GM12874 (cell line): ENCODE measurements around the gene OR6B1.

Source experiments
- CTCF ChIP-seq: IDR thresholded peaks from 2 replicates; pipeline ENCODE4 v1.5.1; 2011; ENCODE audit warnings: low read depth, mild to moderate bottlenecking, control low read depth, low read length, moderate library complexity; ENCODE audit not compliant: insufficient read depth

OR6B1 gene

GRCh38 chr7:144000020-144000419, at the start of gene OR6B1:
Gene OR6B1, plus strand, starts transcription at chr7:144000320. Its CDS starts 3,677 bp downstream, at chr7:144003997.
- no peak for TF ChIP-seq CTCF

GRCh38 chr7:143953421-143953820, 46.7 kb upstream of the OR6B1 start:
- TF ChIP-seq CTCF, result no peak

GRCh38 chr7:143954135-143954534, 46.0 kb upstream of the OR6B1 start:
- TF ChIP-seq CTCF, result no peak

GRCh38 chr7:143954544-143954943, 45.6 kb upstream of the OR6B1 start, which contains the start of gene OR2F1:
Gene OR2F1, plus strand, starts transcription at chr7:143954844. Its CDS starts 5,127 bp downstream, at chr7:143959971.
- no peak for TF ChIP-seq CTCF

- TF ChIP-seq CTCF, result no peak
Observed at GRCh38 chr7:143958781-143959180, 41.3 kb upstream of the OR6B1 start.

- TF ChIP-seq CTCF, result no peak
Observed at GRCh38 chr7:143960813-143961610, 39.1 kb upstream of the OR6B1 start.

- no peak for TF ChIP-seq CTCF
Observed at GRCh38 chr7:143965280-143965679, 34.8 kb upstream of the OR6B1 start.
